Activated CD4-positive, CD25-positive, alpha-beta regulatory T cell treated with anti-CD3 and anti-CD28 coated beads, Interleukin-2, amount 50 U/mL, for 72 hours (primary cell): ENCODE measurements around the gene KLHL14.
"Not testable (repeated sequence)": the region's sequence is repeated elsewhere in the genome, so short reads cannot be mapped to it uniquely, and the experiment has no call there.

Source experiments
- DNase-seq: peaks from one replicate; pipeline ENCODE4 v3.0.0; 2021

KLHL14 gene, protein sequence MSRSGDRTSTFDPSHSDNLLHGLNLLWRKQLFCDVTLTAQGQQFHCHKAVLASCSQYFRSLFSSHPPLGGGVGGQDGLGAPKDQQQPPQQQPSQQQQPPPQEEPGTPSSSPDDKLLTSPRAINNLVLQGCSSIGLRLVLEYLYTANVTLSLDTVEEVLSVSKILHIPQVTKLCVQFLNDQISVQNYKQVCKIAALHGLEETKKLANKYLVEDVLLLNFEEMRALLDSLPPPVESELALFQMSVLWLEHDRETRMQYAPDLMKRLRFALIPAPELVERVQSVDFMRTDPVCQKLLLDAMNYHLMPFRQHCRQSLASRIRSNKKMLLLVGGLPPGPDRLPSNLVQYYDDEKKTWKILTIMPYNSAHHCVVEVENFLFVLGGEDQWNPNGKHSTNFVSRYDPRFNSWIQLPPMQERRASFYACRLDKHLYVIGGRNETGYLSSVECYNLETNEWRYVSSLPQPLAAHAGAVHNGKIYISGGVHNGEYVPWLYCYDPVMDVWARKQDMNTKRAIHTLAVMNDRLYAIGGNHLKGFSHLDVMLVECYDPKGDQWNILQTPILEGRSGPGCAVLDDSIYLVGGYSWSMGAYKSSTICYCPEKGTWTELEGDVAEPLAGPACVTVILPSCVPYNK

DNA sequence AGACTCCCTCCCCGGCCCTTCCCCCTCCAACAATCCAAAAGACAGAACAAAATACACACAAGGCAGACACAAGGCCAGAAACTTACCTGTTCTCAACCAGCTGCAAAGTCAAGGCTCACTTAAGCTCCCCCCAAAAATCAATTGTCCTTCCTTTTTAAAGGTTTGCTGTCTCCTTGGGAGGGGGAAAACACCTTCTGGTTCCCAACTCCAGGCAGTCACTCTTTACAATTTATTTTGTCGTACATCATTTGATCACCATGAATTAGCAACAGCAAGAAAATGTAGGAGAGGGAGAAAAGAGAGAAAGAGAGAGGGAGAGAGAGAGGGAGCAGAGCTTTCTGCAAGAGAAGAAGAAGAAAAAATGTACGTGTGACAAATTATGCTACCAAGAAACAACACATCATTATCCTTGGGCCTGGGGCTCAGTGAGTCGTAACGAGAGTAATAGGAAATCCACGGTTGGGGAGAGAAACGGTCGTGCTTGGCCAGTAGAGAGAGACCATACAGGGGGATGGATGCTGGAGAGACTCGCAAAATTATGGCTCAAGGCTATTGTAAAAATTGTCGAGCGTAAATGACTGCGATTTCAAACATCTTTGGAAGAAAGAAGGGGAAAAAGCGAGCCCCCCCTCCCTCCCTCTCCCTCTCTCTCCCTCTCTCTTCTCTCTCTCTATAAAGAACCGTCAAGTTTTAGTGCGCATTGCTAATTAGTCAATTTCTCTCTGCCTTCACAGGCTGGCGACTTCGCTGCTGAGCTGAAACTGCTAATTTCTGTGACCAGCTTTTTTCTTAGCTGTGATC lies at the start of gene KLHL14:
KLHL14 (minus strand) TSS at position 443 of the 801 bp plus-strand sequence. CDS start 2,432 bp downstream, outside the sequence.
- no peak for DNase-seq

DNA sequence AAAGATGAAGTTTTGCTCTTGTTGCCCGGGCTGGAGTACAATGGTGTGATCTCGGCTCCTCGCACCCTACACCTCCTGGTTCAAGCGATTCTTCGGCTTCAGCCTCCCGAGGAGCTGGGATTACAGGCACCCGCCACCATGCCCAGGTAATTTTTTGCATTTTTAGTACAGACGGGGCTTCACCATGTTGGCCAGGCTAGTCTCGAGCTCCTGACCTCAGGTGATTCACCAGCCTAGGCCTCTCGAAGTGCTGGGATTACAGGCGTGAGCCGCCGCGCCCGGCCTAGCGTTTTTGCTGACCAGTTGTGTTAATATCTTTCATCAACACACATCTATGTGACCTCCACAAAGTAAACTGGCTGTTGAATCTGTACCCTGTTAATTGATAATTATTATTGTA lies 49.4 kb upstream of the KLHL14 start:
- no peak for DNase-seq

DNA sequence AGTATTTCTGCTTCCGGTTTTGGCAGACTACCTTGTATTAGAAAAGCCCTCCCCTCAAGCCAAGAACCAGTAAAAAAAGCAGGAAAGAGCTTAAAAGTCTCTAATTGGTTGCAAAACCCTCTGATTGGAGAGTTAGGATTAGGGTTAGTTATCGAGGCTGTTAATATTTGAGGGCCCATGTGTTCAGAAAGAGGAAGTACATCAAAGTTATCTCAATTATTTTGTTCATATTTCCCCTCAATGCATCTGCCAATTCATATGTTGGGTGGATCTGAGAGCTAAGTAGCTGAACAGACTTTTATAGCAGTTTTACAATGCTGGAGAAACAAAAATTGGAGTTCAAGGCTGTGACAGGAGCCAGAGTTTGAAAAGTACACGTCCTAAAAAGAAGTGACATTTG lies 43.1 kb upstream of the KLHL14 start:
- DNase-seq = no peak

DNA sequence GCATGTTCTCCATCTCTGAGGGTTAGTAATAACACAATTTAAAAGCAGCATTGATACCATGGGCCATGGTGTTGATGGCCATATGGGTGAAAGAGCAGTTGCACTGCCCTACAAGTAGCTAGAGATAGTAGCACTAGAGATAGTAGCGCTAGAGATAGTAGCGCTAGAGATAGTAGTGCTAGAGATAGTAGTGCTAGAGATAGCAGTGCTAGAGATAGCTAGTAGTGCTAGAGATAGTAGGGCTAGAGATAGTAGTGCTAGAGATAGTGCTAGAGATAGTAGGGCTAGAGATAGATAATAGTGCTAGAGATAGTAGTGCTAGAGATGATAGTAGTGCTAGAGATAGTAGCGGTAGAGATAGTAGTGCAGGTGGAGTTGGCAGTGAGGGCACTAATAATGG lies 39.5 kb upstream of the KLHL14 start:
- DNase-seq = no peak

DNA sequence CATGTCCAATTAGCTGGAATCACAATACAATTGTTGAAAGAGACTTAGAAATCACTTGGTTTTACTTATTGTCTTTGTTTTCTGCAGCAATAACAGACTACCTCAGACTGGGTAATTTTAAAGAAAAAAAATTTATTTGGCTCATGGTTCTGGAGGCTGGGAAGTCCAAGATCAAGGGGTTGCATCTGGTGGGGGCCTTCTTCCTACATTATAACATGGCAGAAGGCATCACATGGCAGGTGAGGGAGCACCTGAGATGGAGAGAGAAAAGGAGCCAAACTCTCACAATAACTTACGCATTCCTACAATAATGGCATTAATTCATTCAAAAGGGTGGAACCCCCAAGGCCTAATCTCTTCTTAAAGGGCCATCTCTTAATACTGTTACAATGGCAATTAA lies 37.5 kb upstream of the KLHL14 start:
- no peak for DNase-seq

DNA sequence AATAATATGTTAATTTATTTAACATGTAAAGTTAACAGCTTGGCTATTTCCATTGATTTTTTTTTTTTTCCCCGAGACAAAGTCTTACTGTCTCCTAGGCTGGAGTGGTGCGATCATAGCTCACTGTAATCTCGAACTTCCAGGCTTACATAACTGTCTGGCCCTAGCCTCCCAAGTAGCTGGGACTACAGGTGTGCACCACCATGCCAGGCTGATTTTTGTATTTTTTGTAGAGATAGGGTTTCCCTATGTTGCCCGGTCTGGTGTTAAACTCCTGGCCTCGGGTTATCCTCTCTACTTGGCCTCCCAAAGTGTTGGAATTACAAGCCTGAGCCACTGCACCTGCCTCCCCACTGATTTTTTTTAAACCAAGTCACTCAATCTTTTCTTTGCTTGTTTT lies 32.5 kb upstream of the KLHL14 start:
- no peak for DNase-seq

DNA sequence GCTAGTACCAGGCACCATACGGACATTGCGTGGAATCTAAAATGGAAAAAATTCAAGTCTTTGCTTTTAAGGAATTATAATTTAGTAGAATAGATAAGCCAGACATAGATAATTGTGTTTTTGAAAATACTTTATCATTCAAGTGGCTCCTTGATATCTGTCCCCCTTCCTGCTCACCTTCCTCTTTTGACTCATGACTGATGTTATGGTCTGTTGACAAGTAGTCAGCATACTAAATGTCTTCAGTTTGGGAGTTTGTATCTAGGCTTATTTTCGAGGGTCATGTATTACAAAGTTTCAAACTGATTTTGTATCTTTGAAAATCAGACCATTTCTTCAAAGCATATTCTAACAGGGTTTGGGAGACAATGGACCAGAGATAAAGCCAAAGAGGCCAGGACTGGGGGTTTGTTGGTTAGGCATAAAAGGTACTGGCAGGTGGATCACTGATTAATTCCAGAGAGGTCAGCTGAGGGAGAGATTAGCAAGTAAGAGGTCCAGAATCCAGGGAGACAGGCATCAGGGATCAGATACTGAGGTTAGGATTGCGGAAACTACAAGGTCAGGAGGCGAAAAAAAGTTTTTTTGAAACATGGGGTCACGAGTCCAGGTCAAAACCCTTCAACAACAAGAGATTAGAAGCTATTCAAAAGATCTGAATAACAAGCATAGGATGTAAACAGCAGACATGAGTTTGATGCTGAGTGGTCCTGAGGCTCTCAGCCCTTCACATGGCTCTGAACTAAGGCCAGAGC lies 31.5 kb upstream of the KLHL14 start:
- DNase-seq = no peak

DNA sequence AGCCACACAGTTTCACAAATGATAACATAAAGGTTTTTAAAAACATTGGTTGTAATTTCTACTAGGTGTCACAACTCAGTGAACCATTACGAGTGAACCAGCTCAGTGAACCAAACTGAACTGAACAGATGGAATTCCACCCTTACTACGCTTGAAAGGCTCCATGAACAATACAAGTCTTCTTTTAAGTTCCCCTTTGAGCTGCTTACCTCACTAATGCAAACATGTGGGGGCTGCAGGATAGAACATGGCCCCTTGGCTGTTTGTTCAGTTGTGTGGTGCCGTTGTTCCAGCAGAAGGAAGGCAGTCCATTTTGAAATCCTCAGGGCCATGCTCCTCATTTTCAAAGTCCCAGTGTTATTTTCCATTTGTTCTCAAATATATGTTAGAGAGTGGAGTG lies 30.7 kb upstream of the KLHL14 start:
- DNase-seq = no peak

DNA sequence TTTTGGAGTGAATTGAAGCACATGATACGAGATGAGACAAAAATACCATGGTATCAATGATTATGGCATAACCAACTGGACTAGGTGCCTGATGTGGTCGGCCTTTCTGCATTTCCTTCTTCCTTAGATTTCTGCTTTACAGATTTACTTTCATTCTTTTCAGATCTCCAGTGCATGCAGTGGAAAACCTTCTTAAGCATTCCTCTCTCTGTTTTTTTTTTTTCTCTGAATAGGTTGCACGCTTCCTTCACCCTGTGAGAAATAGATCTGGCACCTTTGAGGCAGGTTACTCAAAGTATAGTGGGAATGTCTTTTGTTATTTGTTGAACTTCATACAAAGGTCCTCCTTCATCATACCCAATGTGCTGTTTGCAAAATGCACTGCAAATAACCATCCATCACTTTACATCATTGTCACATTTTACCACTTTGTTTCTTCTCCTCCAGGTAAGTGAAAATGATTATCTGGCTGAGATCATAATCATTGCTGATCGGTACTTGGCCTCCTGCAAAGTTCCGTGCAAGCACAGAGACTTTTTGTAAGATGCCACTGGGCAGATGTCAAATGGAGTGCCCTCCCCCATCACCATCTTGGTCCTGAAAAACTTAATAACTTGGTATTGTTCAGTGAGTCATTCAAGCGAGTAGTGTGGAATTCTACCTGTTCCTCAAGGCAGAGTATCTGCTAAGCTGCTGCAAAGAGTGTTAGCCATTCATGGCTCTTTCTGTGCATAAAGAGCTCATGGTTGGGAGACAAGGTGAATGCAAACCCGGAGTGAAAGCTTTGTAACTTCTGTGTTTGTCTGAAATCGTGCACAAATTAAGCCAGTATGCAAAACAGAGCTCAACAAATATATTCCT lies 30.0 kb upstream of the KLHL14 start:
- no peak for DNase-seq

DNA sequence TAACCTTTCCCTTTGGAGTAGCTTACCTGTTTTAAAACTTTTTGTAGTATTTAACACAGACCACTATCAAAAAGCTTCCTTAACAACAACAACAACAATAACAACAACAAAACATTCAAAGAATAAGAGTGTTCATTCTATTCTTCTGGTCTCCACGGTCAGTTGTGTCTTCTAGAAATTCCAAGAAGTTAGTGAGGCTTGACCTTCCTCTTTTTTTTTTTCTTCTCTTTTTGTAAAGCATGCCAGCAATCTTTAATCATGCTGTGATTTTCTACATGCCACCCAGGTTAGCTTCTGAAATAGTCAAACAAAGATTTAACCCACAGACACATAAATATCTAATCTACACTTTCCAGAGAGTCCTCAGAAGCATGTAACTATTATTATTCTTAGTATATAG lies 28.4 kb upstream of the KLHL14 start:
- no peak for DNase-seq

DNA sequence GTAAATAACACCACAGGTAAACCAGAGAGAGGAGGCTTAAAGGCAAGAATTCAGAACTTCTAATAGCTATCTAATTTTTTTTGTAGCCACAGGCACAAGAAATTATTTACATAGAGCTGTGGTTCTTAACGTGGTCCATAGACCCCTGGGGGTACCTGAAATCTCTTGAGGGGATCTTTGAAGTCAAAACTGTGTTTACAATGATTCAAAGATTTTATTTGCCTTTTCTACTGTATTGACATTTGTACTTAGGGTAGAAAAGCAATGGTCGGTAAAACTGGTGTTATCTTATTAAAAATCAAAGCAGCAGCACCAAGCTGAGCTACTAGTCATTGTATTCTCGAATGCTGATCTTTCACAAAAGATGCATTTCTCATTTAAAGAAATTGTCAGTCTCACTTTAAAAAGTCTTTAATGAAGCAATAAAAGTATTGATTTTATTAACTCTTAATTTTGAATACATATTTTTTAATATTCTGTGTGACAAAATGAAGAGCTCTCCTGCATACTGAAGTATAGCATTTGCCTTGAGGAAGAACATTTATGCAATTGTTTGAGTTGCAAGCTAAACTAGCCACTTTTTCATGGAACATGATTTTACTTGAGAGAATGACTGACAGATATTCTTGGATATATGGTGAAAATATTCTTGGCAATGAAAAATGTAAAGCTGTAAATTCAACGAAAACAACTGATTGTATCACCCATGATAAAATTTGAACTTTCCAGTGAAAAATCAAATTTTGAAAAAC lies 25.6 kb upstream of the KLHL14 start:
- DNase-seq = no peak

DNA sequence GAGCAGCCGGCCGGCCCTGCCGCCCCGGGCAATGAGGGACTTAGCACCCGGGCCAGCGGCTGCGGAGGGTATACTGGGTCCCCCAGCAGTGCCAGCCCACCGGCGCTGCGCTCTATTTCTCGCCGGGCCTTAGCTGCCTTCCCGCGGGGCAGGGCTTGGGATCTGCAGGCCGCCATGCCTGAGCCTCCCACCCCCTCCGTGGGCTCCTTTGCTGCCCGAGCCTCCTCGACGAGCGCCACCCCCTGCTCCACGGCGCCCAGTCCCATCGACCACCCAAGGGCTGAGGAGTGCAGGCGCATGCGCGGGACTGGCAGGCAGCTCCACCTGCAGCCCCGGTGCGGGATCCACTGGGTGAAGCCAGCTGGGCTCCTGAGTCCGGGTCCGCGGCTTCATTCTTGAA lies 21.8 kb upstream of the KLHL14 start:
- DNase-seq = not testable (repeated sequence)

DNA sequence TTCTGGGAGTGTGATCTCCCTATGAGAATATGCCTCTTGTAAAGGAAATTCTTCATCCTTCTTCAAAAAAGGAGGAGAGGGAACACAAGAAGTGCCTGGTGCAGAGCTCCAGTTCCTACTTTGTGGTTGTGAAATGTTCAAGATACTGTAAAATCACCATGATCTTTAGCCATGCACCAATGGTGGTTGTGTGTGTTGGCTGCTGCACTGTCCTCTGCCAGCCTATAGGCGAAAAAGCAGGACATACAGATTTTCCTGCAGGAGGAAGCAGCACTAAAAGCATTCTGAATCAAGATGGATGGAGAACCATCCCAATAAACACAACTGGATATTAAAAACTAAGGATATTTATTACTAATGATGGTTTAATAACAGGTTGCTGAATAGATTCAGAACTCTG lies 6.2 kb upstream of the KLHL14 start:
- no peak for DNase-seq

DNA sequence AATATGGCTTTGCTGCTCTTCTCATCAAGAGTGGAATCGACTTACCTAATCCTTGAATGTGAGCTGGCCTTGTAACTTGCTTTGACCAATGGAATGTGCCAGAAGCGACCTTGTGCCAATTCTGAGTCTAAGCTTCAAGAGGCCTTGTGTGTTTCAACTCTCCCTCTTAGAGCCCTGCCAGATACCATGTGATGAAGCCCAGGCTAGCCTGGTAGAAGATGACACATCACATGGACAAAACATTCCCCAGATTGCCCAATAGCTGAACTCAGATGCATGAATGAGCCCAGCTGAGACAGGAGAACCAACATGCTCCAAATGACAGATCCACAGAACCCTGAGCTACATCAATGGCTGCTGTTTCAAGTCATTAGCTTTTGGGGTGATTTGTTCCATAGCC lies 4.2 kb upstream of the KLHL14 start:
- DNase-seq = no peak

DNA sequence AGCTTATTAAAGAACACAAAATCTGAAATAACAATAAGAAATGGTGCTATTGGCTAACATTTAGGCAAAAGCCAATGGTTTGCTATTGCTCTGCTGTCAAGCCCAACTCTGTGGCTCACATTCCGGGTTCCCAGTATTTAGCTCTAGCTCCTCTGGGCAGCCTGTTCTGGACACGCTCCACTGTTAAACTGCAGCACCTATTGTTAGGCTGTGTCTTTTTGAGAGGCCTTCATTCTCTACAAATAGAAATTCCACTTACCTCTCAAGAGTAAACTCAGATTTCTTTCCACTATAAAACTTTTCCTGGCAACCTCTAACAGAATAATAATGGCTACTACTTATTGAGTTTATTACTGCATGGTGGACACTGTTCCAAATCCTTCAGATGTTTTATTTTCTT lies 3.7 kb upstream of the KLHL14 start:
- no peak for DNase-seq

DNA sequence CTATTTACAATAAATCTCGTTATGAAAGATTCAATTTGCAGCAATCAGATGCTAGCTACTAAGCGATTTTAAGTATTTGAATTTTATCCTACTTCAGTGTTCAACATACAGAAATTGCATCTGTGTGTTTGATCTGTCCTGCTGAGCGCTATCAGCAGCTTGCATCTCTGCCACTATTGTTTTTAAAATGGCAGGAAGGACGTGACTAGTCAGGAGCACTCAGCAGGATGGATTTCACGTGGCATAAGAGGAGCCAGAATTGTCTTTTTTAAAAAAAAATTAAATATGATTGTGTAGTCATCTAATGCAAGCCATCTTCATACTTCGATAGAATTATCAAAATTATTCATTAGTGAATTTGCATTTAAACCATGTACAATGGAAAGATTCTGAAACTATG lies 2.8 kb upstream of the KLHL14 start:
- no peak for DNase-seq

DNA sequence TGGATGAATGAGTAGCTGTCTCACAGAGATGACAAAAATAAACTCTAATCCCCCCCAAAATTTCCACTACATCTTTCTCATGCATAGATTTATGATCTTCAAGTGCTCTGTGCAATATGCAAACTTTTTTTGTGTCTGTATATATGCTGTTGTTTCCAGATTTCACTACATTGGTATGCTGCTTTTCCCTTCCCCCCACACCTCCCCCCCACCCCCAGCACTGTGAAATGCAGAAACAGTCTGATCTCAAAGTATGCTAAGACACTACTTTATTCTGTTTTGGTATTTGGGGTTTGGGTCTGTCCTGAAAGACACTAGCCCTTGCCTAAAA lies 524 bp upstream of the KLHL14 start:
- no peak for DNase-seq

DNA sequence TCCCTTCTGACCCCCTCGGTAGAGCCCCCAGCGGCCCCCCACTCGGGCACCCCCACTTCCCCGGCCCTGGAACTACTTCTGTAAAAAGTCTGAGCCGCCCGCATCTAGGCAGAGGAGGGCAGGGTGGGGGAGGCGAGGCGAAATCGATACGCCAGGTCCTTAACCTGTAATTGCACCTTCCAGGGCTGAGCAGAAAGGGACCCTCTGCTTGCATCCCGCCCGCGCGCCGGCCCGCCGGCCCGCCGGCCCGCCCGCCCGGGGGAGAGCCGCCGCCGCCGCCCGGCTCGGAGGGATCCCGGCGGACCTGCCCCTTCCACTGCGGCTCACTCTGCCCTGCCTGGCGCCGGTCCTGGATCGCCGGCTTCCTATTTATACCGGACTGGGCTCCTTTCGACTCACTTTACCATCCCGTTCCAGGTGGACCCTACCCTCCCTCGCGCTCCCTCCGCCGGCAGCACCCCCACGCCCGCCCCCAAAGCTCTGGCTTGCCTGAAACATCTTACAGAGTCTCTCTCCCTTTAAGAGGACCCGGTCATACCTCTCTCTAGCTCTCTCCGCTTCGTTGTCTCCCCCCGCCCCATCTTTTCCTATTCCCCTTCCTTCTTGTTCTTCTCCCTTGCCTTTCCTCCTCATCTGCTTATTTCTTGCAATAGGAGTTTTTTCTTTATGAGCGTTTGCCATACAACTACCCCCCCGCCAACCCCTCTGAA lies 797 bp downstream of the KLHL14 start:
- DNase-seq = no peak

DNA sequence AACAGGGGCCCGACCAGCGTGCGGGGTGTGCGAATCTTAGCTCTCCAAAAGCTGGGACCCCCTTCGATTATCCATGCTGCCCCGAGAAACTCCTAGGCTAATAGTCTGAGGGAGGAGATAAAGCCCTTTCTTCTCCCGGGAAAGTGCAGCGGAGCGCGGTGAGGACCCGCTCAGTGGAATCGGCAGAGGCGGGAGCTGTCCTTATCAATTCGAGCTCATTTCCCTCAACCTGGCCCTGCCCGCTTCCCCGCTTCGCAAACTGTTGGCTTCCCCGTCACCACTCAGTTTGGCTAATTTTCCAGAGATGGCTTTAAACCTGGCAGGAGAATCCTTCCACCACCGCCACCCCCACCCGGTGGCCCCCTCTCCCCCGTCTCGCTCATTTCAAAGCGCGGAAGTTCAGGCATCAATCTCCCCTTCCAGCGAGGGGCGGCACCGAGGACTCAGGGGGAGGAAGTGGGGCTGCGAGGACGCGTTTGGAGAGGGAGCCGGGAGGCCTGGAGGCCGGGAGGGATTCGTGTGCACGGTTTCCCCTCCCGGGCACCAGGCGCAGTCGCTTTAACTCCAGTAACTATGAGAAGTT lies 1.6 kb downstream of the KLHL14 start:
- DNase-seq = no peak

DNA sequence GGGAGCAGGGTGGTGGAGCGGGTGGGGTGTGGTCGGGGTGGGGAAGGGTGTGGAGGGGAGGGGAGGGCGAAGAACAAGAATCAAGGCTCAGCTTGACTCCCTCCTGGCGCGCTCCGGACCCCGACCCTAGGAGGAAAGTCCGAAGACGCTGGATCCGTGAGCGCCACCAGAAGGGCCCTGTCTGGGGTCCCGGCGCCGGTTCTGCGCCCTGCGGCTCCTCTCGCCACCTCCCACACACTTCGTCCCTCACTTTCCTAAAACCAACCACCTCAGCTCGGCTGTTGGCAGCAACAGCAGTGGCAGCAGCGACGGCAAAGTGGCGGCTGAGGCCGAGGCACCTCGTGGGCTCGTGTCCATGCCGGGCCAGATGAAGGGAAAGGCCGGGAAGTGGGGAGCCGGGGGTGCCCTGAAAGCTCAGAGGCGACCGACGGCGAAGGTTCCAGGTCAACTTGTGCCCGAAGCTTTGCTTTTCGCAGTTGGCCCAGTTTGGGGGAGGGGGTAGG lies 2.1 kb downstream of the KLHL14 start:
- DNase-seq = no peak
